ENCODE measurements around the gene CPA3.

The CPA3 gene

GRCh38 chr3:148923592-148923991 is 58.5 kb downstream of the CPA3 start:
- no peak for DNase-seq

- no peak for DNase-seq
Observed at GRCh38 chr3:148924562-148924961, 59.5 kb downstream of the CPA3 start.

GRCh38 chr3:148925845-148926244 is 60.7 kb downstream of the CPA3 start:
- no peak for DNase-seq

GRCh38 chr3:148930752-148931151 is 65.7 kb downstream of the CPA3 start:
- DNase-seq: no peak

GRCh38 chr3:148931574-148931973 is 66.5 kb downstream of the CPA3 start:
- DNase-seq: no peak

GRCh38 chr3:148932972-148933371 is 67.9 kb downstream of the CPA3 start:
- no peak for DNase-seq

- no peak for DNase-seq
Observed at GRCh38 chr3:148937467-148938255, 72.6 kb downstream of the CPA3 start.

- no peak for DNase-seq
Observed at GRCh38 chr3:148938306-148938705, 73.2 kb downstream of the CPA3 start.

- no peak for DNase-seq
Observed at GRCh38 chr3:148938936-148939335, 73.8 kb downstream of the CPA3 start.

- no peak for DNase-seq
Observed at GRCh38 chr3:148940983-148941382, 75.9 kb downstream of the CPA3 start.

- DNase-seq: no peak
Observed at GRCh38 chr3:148943506-148944205, 78.6 kb downstream of the CPA3 start.

- no peak for DNase-seq
Observed at GRCh38 chr3:148945116-148945515, 80.0 kb downstream of the CPA3 start.

Data from activated effector memory CD4-positive, alpha-beta T cell treated with Interleukin-2 at 50 U/mL for 16 hours (primary cell).